GM19397 (cell line): Measurements from ENCODE around the gene SUCLG1.
A peak's percentile ranks its signal among the peaks of the same experiment; 100 is the strongest.
"Not testable (repeated sequence)": the region's sequence is repeated elsewhere in the genome, so short reads cannot be mapped to it uniquely, and the experiment has no call there.

Experiments
- ATAC-seq: cut with Tn5 transposase; IDR thresholded peaks from one replicate; pipeline ENCODE4 v1.9.1; 2021; ENCODE audit warnings: mild to moderate bottlenecking, moderate library complexity; ENCODE audit not compliant: unreplicated experiment

SUCLG1 gene

DNA sequence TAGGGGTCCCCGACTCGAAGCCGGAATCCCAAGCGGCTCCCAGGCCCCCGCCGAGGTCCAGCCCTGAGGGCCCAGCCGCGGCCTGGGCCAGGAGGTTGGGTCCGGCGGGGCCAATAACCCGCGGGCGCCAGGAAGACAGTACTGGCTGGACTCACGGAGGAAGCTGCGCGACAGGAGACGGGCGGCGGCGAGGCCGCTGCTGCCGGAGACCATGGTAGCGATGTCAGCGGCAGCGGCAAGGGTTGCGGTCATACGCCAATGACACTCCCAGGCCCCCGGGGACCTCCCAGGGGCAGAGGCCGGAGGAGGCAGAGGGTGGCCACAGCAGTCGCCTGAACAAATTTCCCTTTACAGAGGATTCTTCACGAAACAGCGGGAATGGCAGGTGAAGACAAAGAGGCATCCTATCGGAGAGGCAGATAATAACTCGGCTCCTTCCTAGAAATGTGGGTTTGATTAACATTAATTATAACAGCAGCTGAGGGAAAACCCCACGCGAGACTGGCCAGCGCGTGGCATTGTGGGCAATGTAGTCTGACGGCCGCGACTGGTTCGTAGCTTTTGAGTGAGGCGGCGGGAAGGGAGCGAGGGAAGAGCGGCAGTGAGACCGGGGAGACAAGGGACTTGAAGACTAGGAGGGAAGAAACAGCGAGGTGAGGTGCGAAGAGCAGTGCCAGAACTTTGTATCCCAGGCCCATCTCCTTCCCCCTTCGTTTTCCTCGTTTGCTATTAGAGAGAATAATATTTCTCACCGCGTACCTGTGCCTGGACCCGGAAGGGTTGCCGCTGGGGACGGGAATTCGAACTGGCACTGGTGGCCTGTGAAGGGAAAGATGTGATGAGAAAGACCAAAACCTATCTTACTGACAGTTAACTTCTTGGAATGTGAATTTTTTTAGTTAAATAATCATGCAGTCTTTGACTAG is at the start of gene SUCLG1:
Gene SUCLG1 (minus strand): TSS at position 263 of the 926 bp plus-strand sequence. CDS start 11 bp downstream, at position 252.
- peak; percentile 98 for ATAC-seq

DNA sequence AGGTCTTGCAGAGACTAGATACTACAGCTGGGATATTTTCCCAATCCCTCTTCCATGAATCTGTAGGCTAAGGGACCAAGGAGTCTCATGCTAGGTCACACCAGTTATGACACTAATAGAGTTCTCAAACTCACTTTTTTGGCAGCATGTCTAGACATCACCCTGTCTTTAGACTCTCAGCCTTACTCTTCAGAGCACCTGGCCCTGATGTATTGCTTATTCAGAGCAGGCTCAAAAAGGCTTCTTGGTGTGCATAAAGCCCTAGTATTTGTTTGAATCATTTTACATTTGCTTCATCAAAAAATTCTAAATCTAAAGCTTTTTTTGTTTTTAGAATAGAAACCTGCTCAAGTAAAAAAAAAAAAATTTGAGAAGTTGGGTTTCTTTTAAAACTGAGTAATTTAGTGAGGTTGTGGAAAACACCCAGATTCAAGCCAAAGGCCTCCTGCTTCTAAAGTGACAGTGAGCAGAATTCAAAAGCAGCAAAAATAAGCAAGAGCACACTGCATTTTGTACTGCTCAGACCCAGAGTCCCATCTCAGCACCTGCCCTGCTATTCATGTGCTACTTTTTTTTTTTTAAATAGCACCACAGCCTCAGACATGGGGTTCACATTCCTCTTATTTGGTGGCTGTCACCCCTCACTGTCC is 39.2 kb upstream of the SUCLG1 start:
- no peak for ATAC-seq

DNA sequence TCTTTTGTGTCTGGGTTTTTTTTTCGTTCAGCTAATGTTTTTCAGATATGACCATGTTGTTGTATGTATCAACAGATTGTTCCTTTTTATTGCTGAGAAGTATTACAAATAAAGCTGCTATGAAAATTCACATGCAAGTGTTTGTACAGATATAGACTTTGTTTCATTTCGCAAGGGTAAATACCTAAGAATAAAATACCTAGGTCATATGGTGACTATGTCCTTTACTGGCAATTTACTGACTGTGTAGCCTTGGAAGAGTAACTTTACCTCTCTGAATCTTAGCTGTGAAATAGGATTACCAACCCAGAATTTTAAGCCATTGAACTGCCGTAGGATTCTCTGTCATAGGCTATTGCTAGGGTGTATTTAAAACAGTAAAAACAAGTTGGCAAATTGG is 38.2 kb upstream of the SUCLG1 start:
- ATAC-seq = no peak

DNA sequence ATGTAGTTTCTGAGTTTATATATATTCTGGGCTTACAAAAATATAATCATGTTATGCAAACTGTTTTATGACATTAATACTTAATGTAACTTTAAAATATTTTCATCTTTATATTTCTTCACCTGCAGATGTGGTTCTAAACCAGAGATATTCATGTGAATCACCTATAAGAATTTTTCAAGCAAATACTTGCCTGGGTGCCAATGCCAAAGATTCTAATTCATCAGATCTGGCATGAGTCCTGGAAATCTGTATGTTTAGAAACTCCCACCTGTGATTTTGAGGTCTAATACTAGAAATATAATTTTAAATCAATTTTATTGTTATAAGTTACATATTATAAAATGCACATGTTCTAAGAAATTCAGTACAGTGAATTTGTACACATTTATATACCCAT is 37.3 kb upstream of the SUCLG1 start:
- ATAC-seq = no peak

DNA sequence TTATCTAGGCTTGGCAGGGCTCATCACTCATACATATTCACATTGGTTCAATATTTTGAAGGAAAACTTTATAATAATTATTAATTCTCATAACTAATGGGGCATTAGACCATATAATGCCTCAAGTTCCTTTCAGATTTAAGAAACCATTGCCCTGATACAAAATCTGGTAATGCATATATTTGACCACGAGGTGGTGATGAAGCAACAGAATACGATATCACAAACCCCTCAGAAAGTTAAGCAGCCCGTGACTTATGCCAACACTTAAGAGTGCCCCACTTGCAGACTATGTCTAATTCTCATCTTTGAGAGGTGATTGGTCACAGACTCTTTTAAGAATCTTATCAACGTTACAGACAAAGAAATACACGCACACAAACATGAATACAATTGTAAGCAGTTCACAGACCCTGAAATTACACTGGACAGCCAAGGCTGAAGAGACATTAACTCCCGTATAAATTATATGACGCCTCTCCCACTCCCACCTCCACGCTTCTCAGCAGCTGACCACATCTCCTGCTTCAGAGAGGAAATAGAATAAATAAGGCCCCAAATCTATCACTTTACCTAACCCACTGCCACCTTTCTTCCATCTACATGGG is 36.6 kb upstream of the SUCLG1 start:
- peak; percentile 60 for ATAC-seq

DNA sequence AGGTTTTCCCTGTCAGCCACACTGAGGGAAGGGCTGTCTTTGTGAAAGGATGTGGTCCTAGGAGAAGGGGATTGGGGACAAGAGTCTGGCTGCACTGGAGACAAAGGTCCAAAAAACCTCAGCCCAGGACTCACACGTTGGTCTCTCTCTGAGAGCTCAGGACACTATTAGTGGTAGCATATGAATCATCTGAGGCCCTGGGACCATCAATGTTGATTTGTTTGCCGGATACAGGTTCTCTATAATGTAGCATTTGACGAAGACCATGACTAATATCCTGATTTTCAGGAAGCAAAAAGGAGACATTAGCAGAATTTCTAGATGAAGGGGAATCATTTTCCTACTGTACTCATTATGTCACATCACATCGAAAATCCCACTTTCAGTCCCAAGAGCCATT is 35.0 kb upstream of the SUCLG1 start:
- no peak for ATAC-seq

DNA sequence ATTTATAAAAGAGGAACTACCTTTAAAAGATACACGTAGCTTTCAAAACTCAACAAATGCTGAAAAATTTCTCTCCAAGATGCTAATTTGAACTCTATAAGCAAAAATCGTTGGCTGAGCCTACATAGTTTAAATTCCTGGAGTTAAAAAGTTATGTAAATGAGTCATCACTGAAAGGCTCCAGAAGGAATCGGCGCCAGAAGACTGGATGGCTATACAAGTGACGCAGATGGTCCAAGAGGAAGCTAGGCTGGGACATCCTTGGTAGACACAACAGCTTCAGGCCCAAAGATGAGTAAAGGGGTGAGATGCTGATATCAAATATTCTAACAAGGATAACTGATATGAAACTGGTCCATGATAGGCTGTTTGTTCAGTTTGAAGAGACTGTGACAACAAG is 34.4 kb upstream of the SUCLG1 start:
- ATAC-seq = no peak

DNA sequence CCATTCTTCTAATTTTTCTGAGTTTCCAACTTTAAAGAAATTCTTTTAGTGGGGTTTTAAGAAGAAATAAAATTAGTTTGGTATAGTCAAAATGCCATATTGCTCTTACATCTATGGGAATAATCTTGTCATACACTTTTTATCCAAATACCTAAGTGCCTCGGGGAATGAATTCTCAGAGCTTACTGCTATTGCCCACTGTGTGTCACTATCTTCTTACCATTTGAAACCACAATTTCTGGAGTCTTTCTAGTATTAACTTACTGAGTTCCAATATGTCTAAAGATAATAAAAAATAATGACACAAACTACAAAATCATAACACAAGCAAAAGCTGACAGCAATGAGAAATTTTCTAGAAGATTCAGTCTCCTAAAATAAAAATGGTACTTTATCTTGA is 33.5 kb upstream of the SUCLG1 start:
- no peak for ATAC-seq

DNA sequence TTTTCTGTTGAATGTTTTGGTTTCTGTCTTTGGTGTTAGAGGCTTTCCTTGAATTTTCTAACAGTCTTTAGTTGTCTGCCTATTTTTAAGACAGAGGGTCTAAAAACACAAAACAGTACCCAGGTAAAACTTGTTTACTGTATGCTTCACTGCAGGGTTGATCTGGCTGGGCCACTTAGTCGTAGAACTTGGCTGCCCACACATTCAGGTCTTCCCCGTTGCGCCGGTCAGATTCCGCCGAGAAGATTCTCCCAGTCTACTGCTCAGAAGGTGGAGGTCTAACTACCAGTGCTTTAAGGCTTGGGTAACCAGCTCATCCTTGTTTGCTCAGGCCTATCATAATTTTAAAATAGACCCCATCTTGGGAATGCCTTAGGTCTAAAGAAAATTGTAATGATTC is 32.7 kb upstream of the SUCLG1 start:
- no peak for ATAC-seq

DNA sequence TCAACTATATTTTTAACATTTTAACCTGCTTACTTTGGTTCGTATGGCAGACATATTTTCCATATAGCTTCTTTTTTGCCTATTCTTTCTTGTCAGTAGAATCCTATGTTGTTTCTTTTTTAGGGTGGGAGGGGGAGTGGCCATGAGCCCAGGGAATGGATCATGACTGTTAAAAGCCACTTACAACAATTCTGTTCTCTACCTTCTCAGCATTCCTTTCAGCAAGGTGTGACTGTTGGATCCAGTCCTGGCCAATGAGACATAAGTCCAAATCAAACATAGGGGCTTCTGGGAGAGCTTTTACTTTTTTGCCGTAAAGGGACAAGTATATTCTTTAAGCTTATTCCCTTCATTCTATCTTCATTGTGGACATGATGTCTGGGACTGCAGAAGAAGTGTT is 32.2 kb upstream of the SUCLG1 start:
- no peak for ATAC-seq

DNA sequence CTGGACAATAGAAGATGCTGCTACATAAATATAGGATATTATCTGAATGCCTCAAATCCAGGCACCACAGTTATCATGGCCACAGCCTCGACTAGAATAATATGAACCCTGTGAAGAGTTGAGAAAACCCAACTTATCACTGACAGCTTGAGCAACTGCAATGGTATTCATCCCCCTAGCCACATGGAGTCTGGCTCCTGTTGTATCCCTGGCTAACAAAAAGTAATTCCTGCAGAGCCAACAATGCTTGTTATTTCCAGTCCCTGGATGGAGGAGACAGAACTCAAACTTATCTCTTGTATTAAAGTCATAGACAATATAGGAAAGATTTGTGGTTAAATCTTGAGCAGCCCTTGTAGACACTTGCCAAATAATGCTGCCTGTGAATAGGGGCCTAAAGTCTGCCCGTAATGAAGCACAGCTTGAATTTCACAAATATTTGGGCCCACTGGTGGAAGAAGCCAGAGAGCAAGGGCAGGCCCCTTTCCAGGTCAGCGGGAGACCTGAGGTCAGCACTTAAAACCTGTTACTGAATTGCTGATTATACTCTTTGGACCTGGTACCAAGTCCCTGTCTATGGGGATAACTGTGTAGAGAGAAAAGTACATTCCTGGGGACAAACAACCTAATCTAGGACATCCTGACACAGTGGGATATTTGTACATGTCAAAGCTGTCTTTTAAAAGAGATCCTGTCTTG is 28.4 kb upstream of the SUCLG1 start:
- no peak for ATAC-seq

DNA sequence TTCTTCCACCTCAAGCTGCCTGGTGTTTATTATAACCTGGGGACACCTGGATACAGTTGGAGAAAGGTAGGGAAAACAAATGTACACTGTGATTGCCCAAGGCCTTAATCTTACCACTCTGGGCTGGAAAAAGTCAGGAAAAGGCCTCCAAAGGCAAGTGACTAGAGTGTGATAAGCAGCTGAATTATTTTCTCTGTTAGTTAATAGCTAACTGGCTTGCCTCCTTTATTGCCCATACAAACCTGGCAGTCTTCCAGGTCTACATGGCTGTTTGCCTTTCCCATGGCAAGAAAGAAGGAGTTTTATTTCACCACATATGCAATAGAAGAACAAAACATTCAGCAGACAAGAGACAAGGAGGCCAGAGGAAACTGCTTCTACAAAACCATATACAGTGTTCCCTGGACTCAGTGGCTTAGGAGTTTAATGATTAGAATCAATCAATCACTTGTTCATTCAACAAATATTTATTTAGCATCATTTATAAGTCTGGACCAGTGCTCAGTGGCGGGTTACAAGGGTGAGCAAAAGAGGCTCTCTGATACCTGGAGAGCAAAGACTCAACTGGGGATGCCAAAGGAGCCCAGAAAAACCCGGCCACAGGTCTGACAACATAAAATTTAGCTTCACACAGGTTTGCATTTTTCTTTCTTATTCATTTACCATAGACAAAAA is 27.5 kb upstream of the SUCLG1 start:
- ATAC-seq = no peak

DNA sequence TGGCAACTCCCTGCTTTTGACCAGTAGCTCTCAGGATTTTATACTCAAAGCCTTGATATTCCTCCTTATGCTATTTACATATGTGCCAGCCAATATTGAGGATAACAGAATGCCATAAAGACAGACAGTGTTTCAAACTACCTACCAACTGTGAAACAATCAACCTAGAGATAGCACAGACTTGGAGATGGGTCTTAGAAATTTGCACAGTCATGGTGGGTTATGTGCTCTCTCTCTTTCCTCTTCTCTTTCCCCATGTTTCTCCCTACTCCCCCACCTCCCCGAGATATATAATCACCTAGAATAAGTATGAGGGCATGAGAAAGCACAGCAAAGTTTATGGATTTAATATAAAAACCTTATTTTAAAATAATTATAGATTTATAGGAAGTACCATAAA is 24.2 kb upstream of the SUCLG1 start:
- ATAC-seq = no peak

DNA sequence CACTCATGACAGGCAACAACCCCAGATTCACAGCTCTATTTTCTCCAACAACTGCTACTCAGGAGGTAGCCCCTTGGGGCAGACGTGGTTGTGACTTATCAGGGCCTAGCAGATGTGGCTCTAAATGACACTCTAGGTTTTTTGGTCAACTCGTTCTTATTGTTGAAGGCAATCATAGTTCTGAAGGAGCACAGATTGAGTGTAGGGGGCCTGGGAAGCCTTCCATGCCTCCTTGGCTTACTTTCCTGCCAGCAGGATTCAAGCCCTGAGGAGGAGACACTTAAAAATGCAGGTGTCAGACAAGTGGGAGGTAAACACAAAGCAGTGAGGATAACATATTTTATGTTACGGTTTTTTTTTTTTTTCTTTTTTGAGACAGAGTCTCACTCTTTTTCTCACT is 23.5 kb upstream of the SUCLG1 start:
- ATAC-seq = no peak

DNA sequence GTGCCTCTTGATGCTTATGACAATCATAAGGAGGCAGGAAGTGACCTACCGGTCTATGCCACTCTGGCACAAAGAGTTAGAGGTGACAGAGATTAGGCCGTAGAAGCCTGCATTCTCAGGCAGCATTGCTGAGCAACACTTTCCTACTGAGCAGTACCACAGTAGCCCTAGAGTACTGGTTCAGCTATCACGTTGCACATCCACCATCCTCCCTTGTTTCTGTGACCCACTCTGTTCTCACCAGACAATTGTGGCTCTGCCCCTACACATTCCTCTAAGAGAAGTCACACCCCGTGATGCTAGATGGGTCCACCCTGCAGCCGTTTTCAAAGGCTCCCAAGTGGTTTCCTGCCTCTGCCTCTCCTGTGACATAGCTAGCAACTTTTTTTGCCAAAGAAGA is 22.6 kb upstream of the SUCLG1 start:
- ATAC-seq = no peak

DNA sequence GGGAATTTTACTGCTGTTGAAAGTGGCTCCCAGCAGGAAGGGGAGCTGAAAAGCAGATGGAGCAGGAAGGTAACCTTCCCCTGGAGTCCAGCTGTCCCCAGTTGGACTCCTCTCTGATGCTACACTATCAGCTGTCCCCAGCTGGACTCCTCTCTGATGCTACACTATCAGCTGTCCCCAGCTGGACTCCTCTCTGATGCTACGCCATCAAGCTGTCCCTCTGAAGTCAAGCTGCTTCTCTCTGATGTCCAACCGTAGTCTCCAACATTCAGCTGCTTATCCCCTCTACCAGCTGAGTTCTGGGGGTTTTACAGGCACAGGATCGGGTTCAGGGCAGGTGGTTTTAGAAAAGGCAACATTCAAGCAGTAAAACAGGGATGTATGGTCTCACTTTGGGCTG is 19.8 kb upstream of the SUCLG1 start:
- ATAC-seq = no peak

DNA sequence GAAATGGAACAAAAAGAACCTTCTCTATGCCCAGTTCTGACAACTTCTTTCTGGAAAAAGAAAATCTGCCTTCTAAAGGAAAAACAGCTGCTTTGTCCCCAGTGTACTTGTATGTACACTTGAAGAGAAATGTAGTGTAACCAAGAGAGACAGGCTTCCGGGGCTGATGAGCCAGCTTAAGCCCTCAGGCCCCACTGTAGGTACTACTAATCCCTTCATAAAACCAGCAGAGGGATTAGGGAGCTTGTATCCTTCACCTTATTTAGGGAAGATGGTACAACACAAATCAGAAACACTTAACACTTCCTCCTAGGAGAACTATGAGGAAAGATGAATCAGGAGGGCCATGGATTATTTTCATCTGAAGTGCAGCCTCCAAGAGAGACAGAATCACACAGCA is 18.8 kb upstream of the SUCLG1 start:
- no peak for ATAC-seq

DNA sequence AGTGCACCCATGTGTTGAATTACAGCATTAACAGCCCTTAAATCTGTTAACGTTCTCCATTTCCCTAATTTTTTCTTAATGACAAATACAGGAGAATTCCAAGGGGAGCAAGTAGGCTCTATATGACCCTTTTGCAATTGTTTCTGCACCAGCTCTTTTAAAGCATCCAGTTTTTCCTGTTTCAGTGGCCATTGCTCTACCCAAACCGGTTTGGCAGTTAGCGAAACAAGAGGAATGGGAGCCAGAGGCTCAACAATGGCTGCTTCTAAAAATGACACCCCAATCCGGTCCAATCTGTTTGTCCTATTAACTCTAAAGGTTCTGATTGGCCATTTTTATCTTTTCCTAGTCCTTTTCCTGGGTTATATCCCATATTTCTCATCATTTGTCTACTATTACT is 15.1 kb upstream of the SUCLG1 start:
- ATAC-seq = no peak

DNA sequence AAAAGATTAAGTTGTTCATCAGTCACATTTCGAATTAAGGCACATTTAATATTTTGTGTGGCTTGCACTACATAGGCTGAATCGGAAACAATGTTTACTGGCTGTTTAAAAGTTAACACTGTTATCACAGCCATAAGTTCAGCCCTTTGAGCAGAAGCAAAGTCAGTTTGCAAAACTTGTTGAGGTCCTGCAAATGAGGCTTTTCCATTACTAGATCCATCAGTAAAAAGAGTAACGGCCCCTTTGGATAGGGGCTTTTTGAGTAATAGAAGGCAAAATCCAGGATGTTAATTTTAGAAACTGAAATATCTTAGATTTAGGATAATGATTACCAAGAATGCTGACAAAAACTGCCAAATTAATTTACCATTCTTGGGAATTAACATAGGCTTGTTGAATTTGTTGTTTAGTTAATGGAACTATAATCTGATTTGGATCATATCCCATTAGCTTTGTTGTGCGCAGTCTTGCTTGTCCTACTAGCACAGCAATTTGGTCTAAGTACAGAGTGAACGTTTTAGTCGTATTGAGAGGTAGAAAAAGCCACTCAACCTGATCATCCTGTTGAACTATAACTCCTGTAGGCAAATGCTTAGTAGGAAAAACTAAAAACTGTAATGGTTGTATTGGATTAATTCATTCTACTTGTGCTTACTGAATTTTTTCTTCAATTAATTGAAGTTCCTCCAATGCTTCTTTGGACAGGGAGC is 13.9 kb upstream of the SUCLG1 start:
- no peak for ATAC-seq

DNA sequence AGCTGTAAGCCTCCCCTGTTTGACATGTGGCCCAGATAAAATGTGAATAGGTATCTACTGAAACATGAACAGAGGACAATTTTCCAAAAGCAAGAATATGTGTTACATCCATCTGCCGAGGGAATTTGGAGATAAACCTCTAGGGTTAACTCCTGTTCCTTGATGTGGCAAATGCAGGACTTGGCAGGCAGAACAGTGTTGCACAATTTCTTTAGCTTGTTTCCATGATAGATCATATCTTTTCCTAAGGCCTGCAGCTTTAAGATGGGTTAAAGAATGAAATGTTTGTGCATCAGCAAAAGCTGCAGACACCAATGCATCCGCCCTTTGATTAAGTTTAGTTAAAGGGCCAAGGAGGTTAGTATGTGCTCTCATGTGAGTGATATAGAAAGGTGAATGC is 13.3 kb upstream of the SUCLG1 start:
- ATAC-seq = not testable (repeated sequence)
